Astrocyte of the spinal cord (primary cell): ENCODE measurements around the gene PLCL1.

Experiments
- DNase-seq: peaks from one replicate; pipeline ENCODE4 v3.0.0; 2011; ENCODE audit warnings: low read depth, low spot score
- H3K4me3 ChIP-seq: 2 replicates; pipeline ENCODE4 v1.5.1; 2011; ENCODE audit warnings: low read depth, mild to moderate bottlenecking, low read length, moderate library complexity
- in situ Hi-C: cut with HindIII; loops from 2 replicates; pipeline ENCODE4 v1.10.0; 2017; ENCODE audit warnings: low sequenced_read_pairs
- TF ChIP-seq, protein P1 (sequence below): IDR thresholded peaks from 2 replicates; pipeline ENCODE4 v1.5.1; 2012; ENCODE audit warnings: low read depth, mild to moderate bottlenecking, low read length, inconsistent platforms

The PLCL1 gene

DNA sequence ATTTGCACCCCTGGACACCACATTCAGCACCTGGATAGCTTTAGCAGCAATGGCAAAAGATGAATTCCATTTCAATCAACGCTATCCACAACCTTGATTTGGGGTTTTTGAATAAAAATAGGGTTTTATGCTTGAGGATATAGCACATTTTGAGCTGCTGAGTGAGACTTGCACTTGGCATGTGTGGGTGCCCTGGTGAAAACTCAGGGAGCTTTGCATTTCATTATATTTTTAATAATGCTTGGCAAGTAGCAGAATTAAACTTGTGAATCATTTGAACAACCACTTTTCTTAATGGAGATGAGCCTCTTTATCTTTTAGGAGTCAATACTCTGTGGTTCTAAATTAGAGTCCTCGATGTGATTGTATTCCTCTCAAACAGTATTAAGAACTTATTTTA lies 252.4 kb downstream of the PLCL1 start:
- no peak overlapping the region for H3K4me3 ChIP-seq
- no peak for DNase-seq
- in situ Hi-C loops: no loop called here
- TF ChIP-seq, protein P1, sequence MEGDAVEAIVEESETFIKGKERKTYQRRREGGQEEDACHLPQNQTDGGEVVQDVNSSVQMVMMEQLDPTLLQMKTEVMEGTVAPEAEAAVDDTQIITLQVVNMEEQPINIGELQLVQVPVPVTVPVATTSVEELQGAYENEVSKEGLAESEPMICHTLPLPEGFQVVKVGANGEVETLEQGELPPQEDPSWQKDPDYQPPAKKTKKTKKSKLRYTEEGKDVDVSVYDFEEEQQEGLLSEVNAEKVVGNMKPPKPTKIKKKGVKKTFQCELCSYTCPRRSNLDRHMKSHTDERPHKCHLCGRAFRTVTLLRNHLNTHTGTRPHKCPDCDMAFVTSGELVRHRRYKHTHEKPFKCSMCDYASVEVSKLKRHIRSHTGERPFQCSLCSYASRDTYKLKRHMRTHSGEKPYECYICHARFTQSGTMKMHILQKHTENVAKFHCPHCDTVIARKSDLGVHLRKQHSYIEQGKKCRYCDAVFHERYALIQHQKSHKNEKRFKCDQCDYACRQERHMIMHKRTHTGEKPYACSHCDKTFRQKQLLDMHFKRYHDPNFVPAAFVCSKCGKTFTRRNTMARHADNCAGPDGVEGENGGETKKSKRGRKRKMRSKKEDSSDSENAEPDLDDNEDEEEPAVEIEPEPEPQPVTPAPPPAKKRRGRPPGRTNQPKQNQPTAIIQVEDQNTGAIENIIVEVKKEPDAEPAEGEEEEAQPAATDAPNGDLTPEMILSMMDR: no peak

DNA sequence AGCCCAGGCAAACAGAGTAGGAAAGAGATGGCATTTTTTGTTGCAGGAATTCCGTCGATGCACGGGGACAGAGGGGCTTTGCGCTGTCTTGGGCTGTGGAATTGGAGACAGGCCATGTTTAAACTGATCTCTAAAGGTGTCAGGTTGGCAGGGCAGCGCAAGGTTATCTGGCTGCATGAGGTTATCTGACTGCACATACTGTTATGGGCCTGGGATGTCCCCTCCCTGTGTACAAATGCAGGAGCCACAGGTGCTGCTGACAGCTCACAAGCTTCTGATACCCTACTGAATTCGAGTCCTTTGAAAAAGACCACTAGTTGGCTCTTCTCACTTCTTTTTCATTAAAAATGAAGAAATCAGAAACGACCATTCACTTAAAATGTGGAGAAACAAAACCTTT lies 255.4 kb downstream of the PLCL1 start:
- TF ChIP-seq, protein P1: no peak
- no peak overlapping the region for H3K4me3 ChIP-seq
- no peak for DNase-seq
- in situ Hi-C loops: no loop called here

- DNase-seq: no peak
- TF ChIP-seq, protein P1: no peak
- no peak overlapping the region for H3K4me3 ChIP-seq
- in situ Hi-C loops: no loop called here
Measured at GRCh38 chr2:198060277-198060676, 255.9 kb downstream of the PLCL1 start.

- TF ChIP-seq, protein P1: no peak
- in situ Hi-C loops: no loop called here
Measured at GRCh38 chr2:198062826-198063225, 258.4 kb downstream of the PLCL1 start.

DNA sequence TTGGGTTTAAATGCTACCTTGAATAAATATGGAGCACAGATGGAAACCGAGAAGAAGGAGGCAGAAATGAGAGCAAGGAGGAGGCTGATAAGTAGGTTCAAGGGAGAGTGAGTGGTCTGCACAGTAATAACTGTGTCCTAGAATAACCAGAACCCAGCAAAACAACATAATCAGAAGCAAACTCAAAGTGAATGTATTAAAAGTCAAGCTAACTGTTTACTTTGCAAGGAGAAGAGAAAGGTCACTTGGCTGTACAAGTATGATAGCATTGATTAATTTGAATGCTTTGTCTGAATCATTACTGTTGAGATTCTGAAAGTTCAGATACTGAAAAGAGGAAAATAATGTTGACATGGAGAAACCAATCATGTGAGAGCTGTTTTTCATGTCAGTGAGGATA lies 258.8 kb downstream of the PLCL1 start:
- in situ Hi-C loops: no loop called here
- no peak for DNase-seq
- TF ChIP-seq, protein P1: no peak
- no peak overlapping the region for H3K4me3 ChIP-seq

More at GRCh38 chr2:198062826-198063225, 258.4 kb downstream of the PLCL1 start:
- no peak overlapping the region for H3K4me3 ChIP-seq
- DNase-seq: no peak

DNA sequence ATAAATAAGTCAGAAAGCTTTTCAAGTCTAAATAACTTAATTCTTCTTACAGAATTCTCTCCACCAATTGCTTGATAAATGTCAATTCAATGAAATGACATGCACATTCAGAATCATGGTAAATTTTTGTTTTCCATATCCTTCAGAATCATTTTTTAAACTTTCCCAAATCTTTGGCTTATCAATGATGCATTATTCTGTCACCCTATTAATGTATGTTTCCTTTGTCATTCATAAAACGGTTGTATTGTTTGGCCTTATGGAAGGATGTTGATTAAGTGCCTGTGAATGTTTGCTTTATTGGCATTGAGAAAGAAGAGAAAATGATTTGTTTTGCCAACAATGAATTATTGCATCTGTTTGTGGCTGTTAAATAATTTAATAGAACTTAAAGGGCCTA lies 260.9 kb downstream of the PLCL1 start:
- no peak overlapping the region for H3K4me3 ChIP-seq
- TF ChIP-seq, protein P1: no peak
- DNase-seq: no peak
- in situ Hi-C loops: no loop called here

DNA sequence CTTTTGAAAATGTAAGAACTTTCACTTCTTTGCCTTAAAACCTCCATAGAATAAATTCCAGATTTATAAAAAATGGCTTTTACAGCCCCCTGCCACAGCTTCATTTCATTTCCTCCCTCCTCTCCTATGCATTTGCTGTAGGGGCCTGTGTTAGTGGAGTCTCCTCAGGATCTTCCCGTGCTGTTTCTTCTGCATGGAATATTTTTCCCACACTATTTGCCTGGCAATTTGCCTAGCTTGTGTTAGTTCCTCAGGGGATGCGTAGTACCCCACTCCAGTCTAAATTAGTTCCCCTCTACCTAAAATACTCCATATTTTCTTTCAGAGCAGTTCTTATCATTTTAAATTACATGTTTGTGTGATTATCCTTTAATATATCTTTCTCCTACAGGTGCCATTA lies 262.2 kb downstream of the PLCL1 start:
- TF ChIP-seq, protein P1: no peak
- in situ Hi-C loops: no loop called here
- no peak for DNase-seq
- no peak overlapping the region for H3K4me3 ChIP-seq
